LNCAP (cell line): Measurements from ENCODE around the gene SGMS2.

Source experiments
- CTCF ChIP-seq: fragments of 450-650 bp; IDR thresholded peaks from 2 replicates; pipeline ENCODE4 v1.5.1; 2017; ENCODE audit warnings: mild to moderate bottlenecking

Gene SGMS2

GRCh38 chr4:107893171-107894137 lies 68.7 kb downstream of the SGMS2 start:
- no peak for TF ChIP-seq CTCF

- TF ChIP-seq CTCF = no peak
Observed at GRCh38 chr4:107894138-107894603, 69.4 kb downstream of the SGMS2 start.

- no peak for TF ChIP-seq CTCF
Observed at GRCh38 chr4:107896158-107896645, 71.5 kb downstream of the SGMS2 start.

DNA sequence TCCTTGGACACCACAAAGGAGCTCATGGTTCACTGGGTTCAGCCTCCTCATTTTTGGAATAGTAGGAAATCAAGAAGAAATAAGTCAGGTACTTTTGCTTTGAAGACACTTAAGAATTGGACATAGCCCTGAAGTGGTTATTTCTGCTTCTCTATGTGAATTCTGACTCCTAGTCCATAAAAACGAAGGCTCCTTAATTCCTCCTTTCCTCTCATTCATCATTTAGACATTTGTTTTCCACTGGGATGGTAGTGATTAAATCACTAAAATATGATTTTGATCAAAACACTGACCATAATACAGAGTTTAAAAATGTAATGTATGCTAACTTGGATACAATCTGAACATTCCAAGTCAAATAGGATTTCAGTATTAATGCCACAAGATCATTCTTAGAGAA lies 71.9 kb downstream of the SGMS2 start:
- no peak for TF ChIP-seq CTCF

GRCh38 chr4:107897823-107898222 lies 73.1 kb downstream of the SGMS2 start:
- no peak for TF ChIP-seq CTCF

GRCh38 chr4:107900067-107900466 lies 75.3 kb downstream of the SGMS2 start:
- no peak for TF ChIP-seq CTCF

DNA sequence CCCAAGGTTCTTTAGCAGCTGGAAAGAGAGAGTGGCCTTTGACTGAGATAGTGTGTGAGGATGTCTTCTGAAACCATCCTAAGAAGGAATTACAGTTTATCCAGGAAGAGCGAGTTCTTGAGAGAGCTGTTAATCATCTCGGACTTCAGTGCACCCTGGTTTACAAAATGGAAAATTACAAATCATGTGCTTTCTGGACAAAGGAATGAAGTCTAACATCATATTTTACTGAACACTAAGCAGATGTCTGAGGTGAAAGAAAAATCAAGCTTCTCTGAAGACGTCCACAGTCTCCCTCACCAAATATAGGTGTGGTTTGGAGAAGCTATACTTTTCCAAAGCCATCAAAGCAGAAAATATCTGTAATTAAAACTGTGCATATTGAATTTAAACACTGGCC lies 75.8 kb downstream of the SGMS2 start:
- TF ChIP-seq CTCF = no peak
